ENCODE results near the gene TANGO2. TPM values are rescaled to one million over a fixed set of nuclear protein-coding genes. Genes with fewer than 3 reads are reported as not detected.
A peak's percentile ranks its signal among the peaks of the same experiment; 100 is the strongest.

TANGO2 gene
- total and polyA plus RNA-seq, 9 of the 15 experiments (the other 6 are each of a cell fraction or from before 2014, with no cell fraction given) = 15.5 to 94.9 (median 70.1) TPM

DNA sequence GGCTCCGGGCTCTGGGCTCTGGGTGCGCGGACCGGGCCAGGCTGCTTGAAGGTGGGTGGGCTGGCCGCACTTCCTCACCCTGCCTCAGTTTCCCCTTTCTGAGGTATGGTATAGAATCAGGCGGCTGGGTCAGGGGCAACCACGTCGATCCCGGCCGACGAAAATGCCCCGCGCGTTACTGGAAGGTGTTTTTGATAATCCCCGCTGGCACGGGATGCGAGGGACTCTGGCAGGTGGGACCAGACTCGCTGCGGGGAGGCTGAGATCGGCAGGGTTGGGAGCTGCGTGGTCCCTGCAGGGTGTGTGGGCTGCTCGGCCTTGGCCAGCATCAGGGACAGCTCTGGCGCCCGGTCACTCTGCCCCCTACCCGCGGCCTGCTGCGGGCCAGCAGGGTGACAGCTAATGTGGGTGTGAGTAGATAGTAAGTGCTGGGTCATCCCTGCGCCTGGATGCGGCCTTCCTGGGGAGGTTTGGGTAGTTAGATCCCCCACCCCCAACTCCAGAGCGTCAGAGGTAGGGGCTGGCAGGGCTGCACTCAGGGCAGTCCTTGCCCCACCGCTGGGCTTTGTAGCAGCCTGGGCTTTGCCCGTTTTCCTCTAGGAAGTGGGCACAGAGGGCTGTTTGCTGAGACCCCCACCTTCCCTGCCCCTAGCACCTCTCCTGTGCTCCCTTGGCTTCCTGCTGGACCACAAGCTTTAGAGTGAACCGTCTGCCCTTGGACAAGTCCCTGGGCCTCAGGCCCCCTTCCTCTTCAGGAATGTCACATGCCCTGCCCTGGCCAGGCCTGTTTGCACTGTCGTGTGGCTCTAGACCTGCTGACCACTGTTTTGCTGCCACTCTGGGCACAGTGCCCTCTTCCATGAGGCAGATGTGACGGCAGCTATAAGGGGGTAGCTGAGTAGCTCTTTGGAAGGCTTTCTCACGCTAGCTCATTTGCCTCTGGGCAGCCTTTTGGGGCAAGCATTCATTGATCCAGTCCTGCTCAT lies 579 bp downstream of the TANGO2 start (continued):
- TF ChIP-seq, protein P1, sequence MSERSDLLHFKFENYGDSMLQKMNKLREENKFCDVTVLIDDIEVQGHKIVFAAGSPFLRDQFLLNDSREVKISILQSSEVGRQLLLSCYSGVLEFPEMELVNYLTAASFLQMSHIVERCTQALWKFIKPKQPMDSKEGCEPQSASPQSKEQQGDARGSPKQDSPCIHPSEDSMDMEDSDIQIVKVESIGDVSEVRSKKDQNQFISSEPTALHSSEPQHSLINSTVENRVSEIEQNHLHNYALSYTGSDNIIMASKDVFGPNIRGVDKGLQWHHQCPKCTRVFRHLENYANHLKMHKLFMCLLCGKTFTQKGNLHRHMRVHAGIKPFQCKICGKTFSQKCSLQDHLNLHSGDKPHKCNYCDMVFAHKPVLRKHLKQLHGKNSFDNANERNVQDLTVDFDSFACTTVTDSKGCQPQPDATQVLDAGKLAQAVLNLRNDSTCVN (CRISPR knock-in tag; IDR thresholded peaks at IDR 0.05) = peak; percentile 63
- TF ChIP-seq THRA (IDR thresholded peaks at IDR 0.05) (no peak), POLR2AphosphoS5 (IDR thresholded peaks at IDR 0.05; ENCODE audit: control insufficient read depth, insufficient read depth, low read depth, low read length) (no peak), ZNF217 (CRISPR knock-in tag; IDR thresholded peaks at IDR 0.05) (no peak), MYC (IDR thresholded peaks at IDR 0.05; ENCODE audit: low read depth, low read length) (peak; percentile 59; the same call in 1 of the 2 replicates), MYC (CRISPR knock-in tag; IDR thresholded peaks at IDR 0.05; ENCODE audit: borderline replicate concordance, low read depth) (peak; percentile 96), POLR2AphosphoS2 (IDR thresholded peaks at IDR 0.05; ENCODE audit: low read length) (no peak), ZNF354B (CRISPR knock-in tag; IDR thresholded peaks at IDR 0.05) (0 out of 2 replicates have a peak, but pooled peaks have one; percentile 29), TEAD2 (tag; IDR thresholded peaks at IDR 0.05) (peak; percentile 33; the same call in 1 of the 2 replicates), RBM17 (IDR thresholded peaks at IDR 0.05; ENCODE audit: borderline replicate concordance, low read depth, low read length) (no peak), SIRT6 (IDR thresholded peaks at IDR 0.05; ENCODE audit: low read depth, low read length) (peak; percentile 47), ZNF212 (CRISPR knock-in tag; IDR thresholded peaks at IDR 0.05) (peak; percentile 73), HNRNPH1 (optimal IDR thresholded peaks at IDR 0.05; ENCODE audit: low read depth, low read length) (no peak), TCFL5 (CRISPR knock-in tag; conservative IDR thresholded peaks at IDR 0.05) (no peak), ZFPM2 (CRISPR knock-in tag; IDR thresholded peaks at IDR 0.05) (peak; percentile 85; the same call in 1 of the 2 replicates), ZNF311 (CRISPR knock-in tag; IDR thresholded peaks at IDR 0.05) (peak; percentile 56; the same call in 1 of the 2 replicates), STAT5A (IDR thresholded peaks at IDR 0.05; ENCODE audit: borderline replicate concordance, low read length) (no peak)
- TF ChIP-seq, protein P2, sequence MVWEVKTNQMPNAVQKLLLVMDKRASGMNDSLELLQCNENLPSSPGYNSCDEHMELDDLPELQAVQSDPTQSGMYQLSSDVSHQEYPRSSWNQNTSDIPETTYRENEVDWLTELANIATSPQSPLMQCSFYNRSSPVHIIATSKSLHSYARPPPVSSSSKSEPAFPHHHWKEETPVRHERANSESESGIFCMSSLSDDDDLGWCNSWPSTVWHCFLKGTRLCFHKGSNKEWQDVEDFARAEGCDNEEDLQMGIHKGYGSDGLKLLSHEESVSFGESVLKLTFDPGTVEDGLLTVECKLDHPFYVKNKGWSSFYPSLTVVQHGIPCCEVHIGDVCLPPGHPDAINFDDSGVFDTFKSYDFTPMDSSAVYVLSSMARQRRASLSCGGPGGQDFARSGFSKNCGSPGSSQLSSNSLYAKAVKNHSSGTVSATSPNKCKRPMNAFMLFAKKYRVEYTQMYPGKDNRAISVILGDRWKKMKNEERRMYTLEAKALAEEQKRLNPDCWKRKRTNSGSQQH (CRISPR knock-in tag; IDR thresholded peaks at IDR 0.05) = peak; percentile 74; the same call in 1 of the 2 replicates
- TF ChIP-seq, protein P3, sequence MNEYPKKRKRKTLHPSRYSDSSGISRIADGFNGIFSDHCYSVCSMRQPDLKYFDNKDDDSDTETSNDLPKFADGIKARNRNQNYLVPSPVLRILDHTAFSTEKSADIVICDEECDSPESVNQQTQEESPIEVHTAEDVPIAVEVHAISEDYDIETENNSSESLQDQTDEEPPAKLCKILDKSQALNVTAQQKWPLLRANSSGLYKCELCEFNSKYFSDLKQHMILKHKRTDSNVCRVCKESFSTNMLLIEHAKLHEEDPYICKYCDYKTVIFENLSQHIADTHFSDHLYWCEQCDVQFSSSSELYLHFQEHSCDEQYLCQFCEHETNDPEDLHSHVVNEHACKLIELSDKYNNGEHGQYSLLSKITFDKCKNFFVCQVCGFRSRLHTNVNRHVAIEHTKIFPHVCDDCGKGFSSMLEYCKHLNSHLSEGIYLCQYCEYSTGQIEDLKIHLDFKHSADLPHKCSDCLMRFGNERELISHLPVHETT (CRISPR knock-in tag; conservative IDR thresholded peaks at IDR 0.05 in 1 of 2, IDR thresholded peaks at IDR 0.05 in 1 of 2) = no peak
- TF ChIP-seq, protein P4, sequence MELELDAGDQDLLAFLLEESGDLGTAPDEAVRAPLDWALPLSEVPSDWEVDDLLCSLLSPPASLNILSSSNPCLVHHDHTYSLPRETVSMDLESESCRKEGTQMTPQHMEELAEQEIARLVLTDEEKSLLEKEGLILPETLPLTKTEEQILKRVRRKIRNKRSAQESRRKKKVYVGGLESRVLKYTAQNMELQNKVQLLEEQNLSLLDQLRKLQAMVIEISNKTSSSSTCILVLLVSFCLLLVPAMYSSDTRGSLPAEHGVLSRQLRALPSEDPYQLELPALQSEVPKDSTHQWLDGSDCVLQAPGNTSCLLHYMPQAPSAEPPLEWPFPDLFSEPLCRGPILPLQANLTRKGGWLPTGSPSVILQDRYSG (tag; conservative IDR thresholded peaks at IDR 0.05; ENCODE audit: low read depth) = no peak

All from K562 (cell line).